ENCODE results near the gene NKAIN2. TPM values are rescaled to one million over a fixed set of nuclear protein-coding genes. Genes with fewer than 3 reads are reported as not detected.

The NKAIN2 gene
- total RNA-seq, 2 donors from 2014 or later, result 0.29 TPM; not detected in 1

- no peak overlapping the region for H3K9ac ChIP-seq (ENCODE audit: extremely low read depth, low read length, poor library complexity, severe bottlenecking)
- H3K4me1 Mint-ChIP-seq, result no peaks in the 10 kb centered on the region
These were observed 564.5 kb downstream of the NKAIN2 start for GRCh38 chr6:124368131-124368530.

GRCh38 chr6:124371974-124372475 lies 568.4 kb downstream of the NKAIN2 start:
- H3K9me3 Mint-ChIP-seq, result no peaks in the 10 kb centered on the region
- H3K27me3 Mint-ChIP-seq (ENCODE audit: insufficient read depth), result no peaks in the 10 kb centered on the region
- Histone ChIP-seq H3K9me3 (ENCODE audit: control insufficient read depth, low read length) (no peaks in the 10 kb centered on the region), H3K4me1 (ENCODE audit: control insufficient read depth, insufficient read depth, low read length) (no peaks in the 10 kb centered on the region), H3K9ac (ENCODE audit: extremely low read depth, low read length, poor library complexity, severe bottlenecking) (no peak overlapping the region), H3K27ac (ENCODE audit: low read depth, low read length) (no peak overlapping the region), H3K4me3 (ENCODE audit: low read length) (no peak overlapping the region), H3K36me3 (ENCODE audit: control insufficient read depth, insufficient read depth, low read length) (no peaks in the 10 kb centered on the region), H3K27me3 (ENCODE audit: control insufficient read depth, insufficient read depth, low read length, poor library complexity, severe bottlenecking) (no peaks in the 10 kb centered on the region)
- no peak for DNase-seq
- H3K27ac Mint-ChIP-seq, result no peak overlapping the region
- WGBS, 2 experiments (ENCODE audit: insufficient coverage in 1 of 2, insufficient read length in 1 of 2), result 91% methylated on average over 2 of the region's 2 CpGs; no CpG with 5 or more reads in 1 of the 2 experiments
- no peak for TF ChIP-seq CTCF (conservative IDR thresholded peaks at IDR 0.05)
- H3K4me3 Mint-ChIP-seq, result no peak overlapping the region
- H3K36me3 Mint-ChIP-seq (ENCODE audit: low read depth), result no peaks in the 10 kb centered on the region
- H3K4me1 Mint-ChIP-seq, result no peaks in the 10 kb centered on the region

More at GRCh38 chr6:124368131-124368530, 564.5 kb downstream of the NKAIN2 start:
- no peaks in the 10 kb centered on the region for H3K9me3 ChIP-seq (ENCODE audit: control insufficient read depth, low read length)
- H3K36me3 ChIP-seq (ENCODE audit: control insufficient read depth, insufficient read depth, low read length), result no peaks in the 10 kb centered on the region
- no peaks in the 10 kb centered on the region for H3K36me3 Mint-ChIP-seq (ENCODE audit: low read depth)
- no peak for TF ChIP-seq CTCF (conservative IDR thresholded peaks at IDR 0.05)
- no peaks in the 10 kb centered on the region for H3K27me3 Mint-ChIP-seq (ENCODE audit: insufficient read depth)
- no peaks in the 10 kb centered on the region for H3K9me3 Mint-ChIP-seq
- no peak overlapping the region for H3K27ac ChIP-seq (ENCODE audit: low read depth, low read length)
- no peak overlapping the region for H3K4me3 ChIP-seq (ENCODE audit: low read length)
- H3K4me1 ChIP-seq (ENCODE audit: control insufficient read depth, insufficient read depth, low read length), result no peaks in the 10 kb centered on the region
- no peak overlapping the region for H3K27ac Mint-ChIP-seq
- no peak for DNase-seq
- no peak overlapping the region for H3K4me3 Mint-ChIP-seq
- H3K27me3 ChIP-seq (ENCODE audit: control insufficient read depth, insufficient read depth, low read length, poor library complexity, severe bottlenecking), result no peaks in the 10 kb centered on the region

GRCh38 chr6:124373386-124373785 lies 569.7 kb downstream of the NKAIN2 start:
- no peaks in the 10 kb centered on the region for H3K27me3 Mint-ChIP-seq (ENCODE audit: insufficient read depth)
- Histone ChIP-seq H3K36me3 (ENCODE audit: control insufficient read depth, insufficient read depth, low read length) (no peaks in the 10 kb centered on the region), H3K9me3 (ENCODE audit: control insufficient read depth, low read length) (no peaks in the 10 kb centered on the region), H3K9ac (ENCODE audit: extremely low read depth, low read length, poor library complexity, severe bottlenecking) (no peak overlapping the region), H3K4me3 (ENCODE audit: low read length) (no peak overlapping the region), H3K27me3 (ENCODE audit: control insufficient read depth, insufficient read depth, low read length, poor library complexity, severe bottlenecking) (no peaks in the 10 kb centered on the region), H3K4me1 (ENCODE audit: control insufficient read depth, insufficient read depth, low read length) (no peaks in the 10 kb centered on the region), H3K27ac (ENCODE audit: low read depth, low read length) (no peak overlapping the region)
- H3K4me1 Mint-ChIP-seq, result no peaks in the 10 kb centered on the region
- TF ChIP-seq CTCF (conservative IDR thresholded peaks at IDR 0.05), result no peak
- no peak overlapping the region for H3K27ac Mint-ChIP-seq
- H3K4me3 Mint-ChIP-seq, result no peak overlapping the region
- no peaks in the 10 kb centered on the region for H3K9me3 Mint-ChIP-seq
- 85 to 100% methylated on average over 1 of the region's 1 CpG for WGBS, 2 experiments (ENCODE audit: insufficient coverage in 1 of 2, insufficient read length in 1 of 2)
- DNase-seq, result no peak
- H3K36me3 Mint-ChIP-seq (ENCODE audit: low read depth), result no peaks in the 10 kb centered on the region
